Effector CD4-positive, alpha-beta T cell (primary cell): Measurements from ENCODE around the gene LOXL1.
"Not testable (repeated sequence)": the region's sequence is repeated elsewhere in the genome, so short reads cannot be mapped to it uniquely, and the experiment has no call there.

ENCODE experiments used
- DNase-seq: peaks from one replicate; pipeline ENCODE4 v3.0.0-alpha.2; 2020

The LOXL1 gene

GRCh38 chr15:73954188-73955145, 28.2 kb downstream of the LOXL1 start:
- DNase-seq: no peak

- DNase-seq: no peak
Observed at GRCh38 chr15:73955326-73955725, 29.1 kb downstream of the LOXL1 start.

- DNase-seq: no peak
Observed at GRCh38 chr15:73955861-73956742, 29.8 kb downstream of the LOXL1 start.

GRCh38 chr15:73956743-73957135, 30.5 kb downstream of the LOXL1 start:
- DNase-seq: no peak

GRCh38 chr15:73957276-73957675, 31.0 kb downstream of the LOXL1 start:
- DNase-seq: no peak

GRCh38 chr15:73957785-73958184, 31.5 kb downstream of the LOXL1 start:
- DNase-seq: no peak

GRCh38 chr15:73959012-73959581, 32.8 kb downstream of the LOXL1 start:
- DNase-seq: no peak

GRCh38 chr15:73959801-73960200, 33.5 kb downstream of the LOXL1 start:
- DNase-seq: no peak

GRCh38 chr15:73960472-73961070, 34.3 kb downstream of the LOXL1 start:
- not testable (repeated sequence) for DNase-seq

- no peak for DNase-seq
Observed at GRCh38 chr15:73962433-73962832, 36.2 kb downstream of the LOXL1 start.

- DNase-seq: peak; percentile 82
Observed at GRCh38 chr15:73964736-73965093, 38.5 kb downstream of the LOXL1 start.

- no peak for DNase-seq
Observed at GRCh38 chr15:73965094-73965757, 39.0 kb downstream of the LOXL1 start.

- DNase-seq: no peak
Observed at GRCh38 chr15:73965758-73966113, 39.5 kb downstream of the LOXL1 start.

- DNase-seq: no peak
Observed at GRCh38 chr15:73968461-73968860, 42.2 kb downstream of the LOXL1 start.

GRCh38 chr15:73969151-73969759, 43.0 kb downstream of the LOXL1 start:
- DNase-seq: no peak

- DNase-seq: peak; percentile 62
Observed at GRCh38 chr15:73972984-73973682, 46.9 kb downstream of the LOXL1 start.

GRCh38 chr15:73973683-73974200, 47.5 kb downstream of the LOXL1 start:
- not testable (repeated sequence) for DNase-seq

- not testable (repeated sequence) for DNase-seq
Observed at GRCh38 chr15:73975440-73976125, 49.3 kb downstream of the LOXL1 start.

- no peak for DNase-seq
Observed at GRCh38 chr15:73978896-73979295, 52.6 kb downstream of the LOXL1 start.

GRCh38 chr15:73979636-73980035, 53.4 kb downstream of the LOXL1 start:
- DNase-seq: no peak
